Kidney capillary endothelial cell (primary cell): ENCODE measurements around the gene KCNH6.

Experiments
- DNase-seq: peaks from one replicate; pipeline ENCODE4 v3.0.0-alpha.2; 2018; ENCODE audit warnings: low spot score

The KCNH6 gene, protein sequence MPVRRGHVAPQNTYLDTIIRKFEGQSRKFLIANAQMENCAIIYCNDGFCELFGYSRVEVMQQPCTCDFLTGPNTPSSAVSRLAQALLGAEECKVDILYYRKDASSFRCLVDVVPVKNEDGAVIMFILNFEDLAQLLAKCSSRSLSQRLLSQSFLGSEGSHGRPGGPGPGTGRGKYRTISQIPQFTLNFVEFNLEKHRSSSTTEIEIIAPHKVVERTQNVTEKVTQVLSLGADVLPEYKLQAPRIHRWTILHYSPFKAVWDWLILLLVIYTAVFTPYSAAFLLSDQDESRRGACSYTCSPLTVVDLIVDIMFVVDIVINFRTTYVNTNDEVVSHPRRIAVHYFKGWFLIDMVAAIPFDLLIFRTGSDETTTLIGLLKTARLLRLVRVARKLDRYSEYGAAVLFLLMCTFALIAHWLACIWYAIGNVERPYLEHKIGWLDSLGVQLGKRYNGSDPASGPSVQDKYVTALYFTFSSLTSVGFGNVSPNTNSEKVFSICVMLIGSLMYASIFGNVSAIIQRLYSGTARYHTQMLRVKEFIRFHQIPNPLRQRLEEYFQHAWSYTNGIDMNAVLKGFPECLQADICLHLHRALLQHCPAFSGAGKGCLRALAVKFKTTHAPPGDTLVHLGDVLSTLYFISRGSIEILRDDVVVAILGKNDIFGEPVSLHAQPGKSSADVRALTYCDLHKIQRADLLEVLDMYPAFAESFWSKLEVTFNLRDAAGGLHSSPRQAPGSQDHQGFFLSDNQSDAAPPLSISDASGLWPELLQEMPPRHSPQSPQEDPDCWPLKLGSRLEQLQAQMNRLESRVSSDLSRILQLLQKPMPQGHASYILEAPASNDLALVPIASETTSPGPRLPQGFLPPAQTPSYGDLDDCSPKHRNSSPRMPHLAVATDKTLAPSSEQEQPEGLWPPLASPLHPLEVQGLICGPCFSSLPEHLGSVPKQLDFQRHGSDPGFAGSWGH

DNA sequence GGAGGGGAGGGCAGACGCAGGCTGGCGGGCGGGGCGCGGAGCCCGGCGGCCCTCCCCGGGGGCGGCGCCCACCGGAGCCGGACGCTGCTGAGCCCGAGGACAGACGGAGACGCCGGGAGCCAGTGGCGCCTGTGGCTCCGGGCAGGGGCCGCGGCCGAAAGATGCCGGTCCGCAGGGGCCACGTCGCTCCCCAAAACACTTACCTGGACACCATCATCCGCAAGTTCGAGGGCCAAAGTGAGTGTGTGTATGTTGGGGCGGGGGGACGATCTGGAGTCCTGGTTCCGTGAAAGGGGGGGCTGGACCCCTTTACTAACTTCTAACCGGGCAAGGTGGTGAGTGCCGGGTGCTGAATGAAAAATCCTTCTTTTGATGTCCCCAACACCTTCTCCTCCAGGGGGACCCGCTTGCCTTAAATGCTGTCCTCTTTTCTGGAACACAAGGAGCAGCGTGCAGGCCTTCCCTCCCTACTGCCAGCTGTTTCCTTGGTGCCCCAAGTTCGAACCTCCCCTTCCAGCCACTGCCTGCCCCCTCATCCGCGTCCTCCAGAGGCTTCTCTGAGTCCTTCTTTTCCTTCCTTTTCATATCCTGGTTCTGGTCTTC is at the start of gene KCNH6:
TSS of gene KCNH6 (plus strand) at position 106 of the 603 bp plus-strand sequence. CDS start at position 162, 56 bp downstream.
- no peak for DNase-seq

DNA sequence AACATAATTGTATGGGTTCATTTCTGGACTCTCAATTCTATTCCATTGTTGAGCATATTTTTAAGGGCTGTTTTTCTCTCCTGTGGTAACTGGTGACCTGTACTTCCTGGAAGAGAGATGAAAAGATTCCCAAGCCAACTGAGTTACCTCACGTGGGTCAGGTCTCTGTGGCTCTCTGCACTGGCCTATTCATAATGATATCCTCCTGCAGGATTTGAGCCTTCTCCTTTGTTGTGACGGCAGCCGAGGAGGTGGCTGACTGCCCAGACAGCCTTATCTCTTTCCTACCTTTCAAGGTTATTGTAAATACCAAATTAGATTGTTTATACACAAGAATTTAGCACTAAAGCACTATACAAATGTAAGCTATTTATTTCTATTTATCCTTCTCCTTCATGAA is 49.0 kb upstream of the KCNH6 start:
- DNase-seq, result peak; percentile 79

DNA sequence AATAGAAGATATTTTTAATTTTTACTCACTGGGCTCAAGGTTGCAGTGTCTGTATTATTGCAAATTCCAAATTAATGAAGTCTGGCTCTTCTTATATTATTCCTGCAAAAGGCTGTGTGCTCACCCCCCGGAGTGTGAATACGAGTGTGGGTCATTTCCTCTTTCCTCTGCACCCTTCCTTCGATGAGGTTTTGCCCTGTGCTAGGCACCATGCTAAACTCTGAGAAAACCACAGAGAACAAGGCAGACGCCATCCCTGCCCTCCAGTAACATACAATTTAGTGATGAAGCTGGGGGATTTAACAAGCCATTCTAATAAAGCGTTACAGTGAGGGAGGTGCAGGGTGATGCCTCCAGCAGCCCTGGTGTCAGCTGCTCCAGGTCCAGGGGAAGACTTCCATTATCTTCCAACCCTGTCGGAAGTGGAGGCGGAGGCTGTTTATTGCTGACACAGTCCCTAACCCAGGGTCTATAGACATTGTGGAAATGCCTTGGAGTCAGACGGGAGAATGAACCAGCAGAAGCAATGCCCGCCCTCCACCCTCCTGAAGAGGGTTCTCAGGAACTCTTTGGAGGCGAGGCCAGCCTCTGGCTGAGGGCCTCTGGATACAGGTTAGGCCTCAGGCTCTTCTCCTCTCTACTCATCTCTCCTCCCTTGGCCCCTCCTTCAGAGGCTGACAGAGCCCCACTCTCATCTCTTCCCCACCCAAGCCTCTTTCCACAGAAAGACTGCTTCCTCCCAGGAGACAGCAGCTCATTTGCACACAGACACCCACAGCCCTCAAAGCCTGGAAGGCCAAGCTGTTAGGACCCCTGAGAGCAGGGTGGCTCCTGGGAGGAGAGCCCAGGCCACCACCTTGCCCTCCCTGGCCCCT is 48.3 kb upstream of the KCNH6 start:
- DNase-seq, result peak; percentile 70

DNA sequence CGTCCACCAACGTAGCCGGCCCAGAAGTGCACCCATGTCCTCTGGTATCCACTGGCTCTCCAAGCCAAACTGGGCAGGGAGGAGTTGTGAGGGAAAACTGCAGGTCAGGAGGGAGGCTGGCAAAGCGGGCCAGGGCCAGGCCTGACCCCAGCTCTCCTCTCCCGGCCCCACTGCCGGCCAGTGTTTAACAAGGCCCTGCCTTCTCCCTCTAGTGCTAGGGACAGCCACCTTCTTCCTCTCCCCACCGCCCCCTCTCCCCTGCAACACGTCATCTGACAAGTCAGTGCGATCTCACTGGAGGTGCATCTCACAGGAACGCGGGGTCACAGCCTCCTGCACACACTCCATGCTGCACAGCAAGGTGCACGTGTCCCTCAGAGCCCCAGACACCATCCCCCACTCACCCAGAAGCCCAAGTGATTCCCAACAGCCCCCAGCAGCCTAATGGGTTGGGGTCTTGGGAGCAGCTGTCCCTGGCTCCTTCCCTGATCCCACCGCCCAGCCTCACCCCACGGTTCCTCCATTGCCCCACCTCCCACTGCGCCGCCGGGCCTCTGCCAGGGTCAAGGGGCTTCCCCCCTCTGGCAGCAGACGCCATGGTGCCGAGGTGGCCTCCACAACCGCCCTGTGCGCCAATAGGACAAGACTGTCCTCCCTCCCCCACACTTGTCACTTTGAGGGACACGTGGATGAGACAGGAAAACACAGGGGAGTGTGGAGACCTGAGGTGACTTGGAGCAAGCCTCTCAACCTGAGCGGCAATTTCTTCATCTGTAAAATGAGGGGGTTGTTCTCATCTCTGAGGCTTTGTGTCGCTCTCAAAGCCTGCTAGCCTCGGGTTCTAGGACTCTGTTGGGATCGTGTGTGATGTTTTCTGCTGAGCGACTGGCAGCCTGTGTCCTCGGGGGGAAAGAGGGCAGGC is 47.4 kb upstream of the KCNH6 start:
- no peak for DNase-seq

DNA sequence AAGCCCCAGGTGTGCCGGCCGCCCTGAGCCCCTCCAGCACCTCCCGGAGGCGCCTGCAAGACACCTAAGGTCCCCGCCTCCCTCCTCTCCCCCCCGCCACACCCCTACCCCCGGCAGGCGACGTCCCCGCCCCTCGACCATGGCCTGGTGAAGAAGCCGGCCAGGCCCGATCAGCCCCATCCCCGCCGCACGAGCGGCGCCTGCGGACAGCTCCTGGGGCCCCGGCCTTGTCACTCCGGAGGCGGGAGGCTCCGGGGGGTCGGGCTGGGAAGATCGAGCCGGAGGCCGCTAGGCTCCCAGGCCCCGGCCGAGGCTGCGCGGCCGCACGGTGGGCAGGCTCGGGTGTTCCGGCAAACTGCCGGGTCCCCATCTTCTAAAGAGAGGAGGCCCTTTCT is 46.7 kb upstream of the KCNH6 start:
- DNase-seq, result no peak

DNA sequence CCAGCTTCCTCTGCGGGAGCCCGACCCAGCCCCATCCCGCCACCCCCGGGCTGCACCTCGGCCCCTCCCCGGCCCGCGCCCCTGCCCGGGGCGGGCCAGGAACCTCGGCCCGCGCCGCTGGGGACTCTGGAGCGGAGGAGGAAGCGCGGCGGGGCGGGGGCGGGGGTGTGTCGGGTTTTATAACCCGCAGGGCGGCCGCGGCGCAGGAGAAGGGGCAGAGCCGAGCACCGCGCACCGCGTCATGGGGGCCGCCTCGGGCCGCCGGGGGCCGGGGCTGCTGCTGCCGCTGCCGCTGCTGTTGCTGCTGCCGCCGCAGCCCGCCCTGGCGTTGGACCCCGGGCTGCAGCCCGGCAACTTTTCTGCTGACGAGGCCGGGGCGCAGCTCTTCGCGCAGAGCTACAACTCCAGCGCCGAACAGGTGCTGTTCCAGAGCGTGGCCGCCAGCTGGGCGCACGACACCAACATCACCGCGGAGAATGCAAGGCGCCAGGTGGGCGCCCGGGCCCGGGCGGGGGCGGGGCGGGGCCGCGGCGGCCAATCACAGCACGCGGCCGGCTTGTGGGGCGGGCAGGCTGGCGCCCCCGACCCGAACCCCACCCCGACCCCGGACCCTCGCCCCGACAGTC is 46.2 kb upstream of the KCNH6 start, which contains the start of gene ACE:
TSS of gene ACE (plus strand) at position 208 of the 626 bp plus-strand sequence. CDS start at position 242, 34 bp downstream.
- peak; percentile 52 for DNase-seq

DNA sequence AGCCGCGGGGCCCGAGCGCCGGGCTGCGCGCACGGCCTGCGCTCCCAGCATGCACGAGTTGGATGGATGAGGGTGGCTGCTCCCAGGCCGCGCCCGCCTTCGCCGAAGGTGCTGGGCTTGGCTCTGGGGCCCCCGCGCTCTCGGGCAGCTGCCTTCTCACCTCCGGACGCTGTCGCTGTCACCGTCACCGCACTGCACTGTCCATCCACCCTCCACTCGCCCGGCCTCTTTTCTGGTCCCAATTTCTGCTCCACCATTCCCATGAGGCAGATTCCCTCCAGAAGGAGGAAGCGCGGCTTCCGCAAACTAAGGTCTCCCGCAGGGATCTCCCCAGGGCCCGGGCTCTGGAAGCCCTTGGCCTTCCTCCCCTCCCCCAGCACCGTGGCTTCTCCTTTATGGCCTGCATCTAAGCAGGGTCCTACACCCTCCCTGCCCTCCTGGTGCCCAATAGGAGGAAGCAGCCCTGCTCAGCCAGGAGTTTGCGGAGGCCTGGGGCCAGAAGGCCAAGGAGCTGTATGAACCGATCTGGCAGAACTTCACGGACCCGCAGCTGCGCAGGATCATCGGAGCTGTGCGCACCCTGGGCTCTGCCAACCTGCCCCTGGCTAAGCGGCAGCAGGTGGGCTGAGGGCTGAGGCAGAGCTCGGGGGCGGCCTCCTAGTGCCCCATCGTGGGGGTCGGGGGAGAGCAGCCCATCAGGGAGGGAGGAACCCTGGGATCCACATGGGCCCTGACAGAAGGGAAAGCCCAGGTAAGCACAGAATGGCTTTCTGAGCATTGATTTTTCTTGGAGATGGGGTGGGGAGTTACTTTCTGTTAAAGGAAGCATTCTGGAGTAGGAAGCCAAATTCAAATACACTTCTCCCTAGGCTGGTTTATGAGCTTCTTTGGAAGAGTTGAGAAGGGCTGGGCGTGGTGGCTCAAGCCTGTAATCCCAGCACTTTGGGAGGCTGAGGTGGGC is 45.4 kb upstream of the KCNH6 start:
- peak; percentile 32 for DNase-seq

DNA sequence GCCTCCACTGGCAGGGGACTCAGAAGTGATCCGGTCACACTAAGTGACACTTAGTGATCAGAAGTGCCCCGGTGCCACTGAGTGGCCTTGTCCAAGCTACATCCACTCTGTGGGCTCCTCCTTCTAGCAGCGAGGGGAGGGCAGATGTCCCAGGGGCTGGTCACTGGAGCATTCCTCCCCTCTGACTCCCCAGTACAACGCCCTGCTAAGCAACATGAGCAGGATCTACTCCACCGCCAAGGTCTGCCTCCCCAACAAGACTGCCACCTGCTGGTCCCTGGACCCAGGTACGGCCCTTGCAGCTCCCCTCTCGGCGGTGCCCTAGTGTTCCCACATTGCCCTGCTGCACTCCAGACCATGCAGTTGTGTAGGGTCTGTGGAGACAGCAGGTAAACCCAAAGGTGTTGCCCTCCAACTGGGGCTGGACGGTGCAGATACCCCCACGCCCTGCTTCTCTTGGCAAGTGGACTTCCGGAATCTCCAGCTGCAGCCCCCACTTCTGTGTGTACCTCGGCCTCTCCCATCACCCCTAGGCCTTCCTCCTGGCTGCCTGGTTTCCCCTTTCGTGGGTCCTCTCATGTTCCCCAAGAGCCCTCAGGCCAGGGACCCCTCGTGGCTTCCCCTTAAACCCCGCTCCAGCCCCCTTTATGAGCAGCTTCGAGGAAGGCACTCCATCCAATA is 44.2 kb upstream of the KCNH6 start:
- peak; percentile 91 for DNase-seq

DNA sequence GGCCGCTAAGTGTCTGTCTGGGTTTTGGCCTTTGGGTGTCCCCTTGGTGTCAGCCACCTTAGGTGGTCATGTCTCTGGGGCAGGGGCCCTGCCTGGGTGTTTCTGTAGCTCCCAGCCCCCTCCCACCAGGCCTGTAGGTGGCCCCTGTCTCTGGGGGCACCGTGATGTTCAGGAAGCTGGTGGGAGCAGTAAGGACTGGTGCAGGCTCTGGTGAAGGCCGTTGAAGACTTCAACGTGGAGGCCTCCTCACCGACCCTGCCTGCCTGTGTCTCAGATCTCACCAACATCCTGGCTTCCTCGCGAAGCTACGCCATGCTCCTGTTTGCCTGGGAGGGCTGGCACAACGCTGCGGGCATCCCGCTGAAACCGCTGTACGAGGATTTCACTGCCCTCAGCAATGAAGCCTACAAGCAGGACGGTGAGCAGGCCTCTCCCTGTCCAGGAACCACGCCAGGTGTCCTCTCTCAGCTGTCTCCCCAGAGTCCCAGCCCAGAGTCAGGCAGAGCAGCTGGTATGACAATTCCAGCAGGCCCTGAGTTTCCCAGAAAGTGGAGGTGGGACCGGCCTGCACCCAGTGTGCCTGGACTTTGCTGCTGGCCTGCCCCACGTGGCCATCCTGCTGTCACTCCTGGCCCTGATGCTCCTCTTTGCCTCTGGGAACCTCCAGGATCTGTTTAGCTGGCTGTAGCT is 43.5 kb upstream of the KCNH6 start:
- no peak for DNase-seq

DNA sequence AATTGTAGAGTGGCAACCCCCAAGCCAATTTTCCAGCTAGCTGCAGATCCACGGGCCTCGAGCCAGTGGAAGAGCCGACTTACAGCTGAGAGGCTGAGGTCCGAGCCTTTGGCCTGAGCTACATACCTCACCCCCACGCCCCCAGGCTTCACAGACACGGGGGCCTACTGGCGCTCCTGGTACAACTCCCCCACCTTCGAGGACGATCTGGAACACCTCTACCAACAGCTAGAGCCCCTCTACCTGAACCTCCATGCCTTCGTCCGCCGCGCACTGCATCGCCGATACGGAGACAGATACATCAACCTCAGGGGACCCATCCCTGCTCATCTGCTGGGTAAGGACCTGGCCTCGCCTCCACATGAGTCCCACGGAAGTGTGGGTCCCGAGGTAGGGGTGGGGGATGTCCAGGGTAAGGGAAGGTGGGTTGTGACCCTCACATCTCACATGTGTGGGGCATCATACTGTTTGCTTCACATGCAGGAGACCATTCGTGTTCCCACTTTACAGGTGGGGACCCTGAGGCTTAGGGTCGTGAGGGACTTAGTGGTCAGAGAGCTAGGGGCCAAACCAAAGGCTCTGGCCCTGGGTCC is 42.9 kb upstream of the KCNH6 start:
- DNase-seq, result no peak

DNA sequence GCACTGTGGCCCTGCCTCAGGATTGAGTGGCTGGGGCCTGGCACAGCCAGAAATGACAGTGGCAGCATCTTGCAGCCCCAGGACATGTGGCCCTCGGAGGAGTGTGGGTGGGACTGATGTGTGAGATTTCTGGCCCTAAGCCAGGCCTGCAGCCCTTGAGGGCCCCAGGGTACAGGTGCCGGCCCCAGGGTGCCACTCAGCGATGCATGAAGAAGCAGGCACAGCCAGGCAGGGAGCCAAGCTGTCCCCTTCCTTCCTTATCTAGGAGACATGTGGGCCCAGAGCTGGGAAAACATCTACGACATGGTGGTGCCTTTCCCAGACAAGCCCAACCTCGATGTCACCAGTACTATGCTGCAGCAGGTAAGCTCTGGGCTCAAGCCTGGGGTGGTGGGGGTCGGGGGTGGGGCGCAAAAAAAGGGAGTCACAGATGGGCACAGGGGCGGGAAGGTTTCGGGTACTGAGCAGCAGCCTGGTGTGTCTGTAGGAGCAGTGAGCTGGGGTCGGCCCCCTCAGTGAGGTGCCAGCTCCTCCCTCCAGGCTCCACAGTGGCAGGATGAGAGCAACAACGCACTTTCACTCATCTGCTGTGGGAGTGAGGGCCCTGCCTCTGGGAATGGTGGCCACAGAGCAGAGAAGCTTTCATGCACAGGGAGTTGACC is 42.2 kb upstream of the KCNH6 start:
- DNase-seq, result no peak

DNA sequence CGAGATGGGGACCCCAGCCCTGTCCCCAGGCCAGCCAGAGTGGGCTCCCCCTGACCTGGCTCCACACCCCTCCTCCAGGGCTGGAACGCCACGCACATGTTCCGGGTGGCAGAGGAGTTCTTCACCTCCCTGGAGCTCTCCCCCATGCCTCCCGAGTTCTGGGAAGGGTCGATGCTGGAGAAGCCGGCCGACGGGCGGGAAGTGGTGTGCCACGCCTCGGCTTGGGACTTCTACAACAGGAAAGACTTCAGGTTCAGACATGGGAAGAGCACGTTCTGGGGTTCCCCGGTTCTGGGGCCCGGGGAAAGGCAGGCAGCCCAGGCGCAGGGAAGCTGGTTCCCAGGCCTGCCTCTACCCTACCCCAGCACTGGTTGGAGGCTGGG is 41.7 kb upstream of the KCNH6 start:
- DNase-seq, result no peak

DNA sequence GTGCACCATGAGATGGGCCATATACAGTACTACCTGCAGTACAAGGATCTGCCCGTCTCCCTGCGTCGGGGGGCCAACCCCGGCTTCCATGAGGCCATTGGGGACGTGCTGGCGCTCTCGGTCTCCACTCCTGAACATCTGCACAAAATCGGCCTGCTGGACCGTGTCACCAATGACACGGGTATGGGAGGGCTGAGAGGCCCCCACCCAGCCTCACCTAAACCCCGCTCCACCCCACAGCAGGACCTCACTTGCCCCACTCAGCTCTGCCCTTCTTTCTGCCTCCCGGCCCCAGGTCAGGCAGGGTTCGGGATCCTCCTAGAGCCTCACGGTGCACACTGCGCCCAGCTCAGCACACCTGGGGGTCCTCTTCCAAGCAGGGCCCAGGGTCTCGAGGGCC is 40.6 kb upstream of the KCNH6 start:
- DNase-seq, result no peak

DNA sequence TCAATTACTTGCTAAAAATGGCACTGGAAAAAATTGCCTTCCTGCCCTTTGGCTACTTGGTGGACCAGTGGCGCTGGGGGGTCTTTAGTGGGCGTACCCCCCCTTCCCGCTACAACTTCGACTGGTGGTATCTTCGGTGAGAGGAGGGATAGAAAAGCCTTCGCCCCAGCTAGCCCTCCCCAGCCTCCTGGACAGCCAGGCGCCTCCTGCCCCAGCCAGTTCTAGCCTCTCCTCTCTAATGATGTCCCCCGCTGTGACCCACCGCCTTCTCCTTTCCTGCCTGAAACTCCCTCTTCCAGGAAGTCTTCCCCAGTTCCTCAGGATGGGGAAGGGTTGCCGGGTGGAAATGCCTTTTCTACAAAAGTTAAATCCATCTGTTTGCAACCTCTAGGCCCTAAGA is 40.1 kb upstream of the KCNH6 start:
- DNase-seq, result no peak

DNA sequence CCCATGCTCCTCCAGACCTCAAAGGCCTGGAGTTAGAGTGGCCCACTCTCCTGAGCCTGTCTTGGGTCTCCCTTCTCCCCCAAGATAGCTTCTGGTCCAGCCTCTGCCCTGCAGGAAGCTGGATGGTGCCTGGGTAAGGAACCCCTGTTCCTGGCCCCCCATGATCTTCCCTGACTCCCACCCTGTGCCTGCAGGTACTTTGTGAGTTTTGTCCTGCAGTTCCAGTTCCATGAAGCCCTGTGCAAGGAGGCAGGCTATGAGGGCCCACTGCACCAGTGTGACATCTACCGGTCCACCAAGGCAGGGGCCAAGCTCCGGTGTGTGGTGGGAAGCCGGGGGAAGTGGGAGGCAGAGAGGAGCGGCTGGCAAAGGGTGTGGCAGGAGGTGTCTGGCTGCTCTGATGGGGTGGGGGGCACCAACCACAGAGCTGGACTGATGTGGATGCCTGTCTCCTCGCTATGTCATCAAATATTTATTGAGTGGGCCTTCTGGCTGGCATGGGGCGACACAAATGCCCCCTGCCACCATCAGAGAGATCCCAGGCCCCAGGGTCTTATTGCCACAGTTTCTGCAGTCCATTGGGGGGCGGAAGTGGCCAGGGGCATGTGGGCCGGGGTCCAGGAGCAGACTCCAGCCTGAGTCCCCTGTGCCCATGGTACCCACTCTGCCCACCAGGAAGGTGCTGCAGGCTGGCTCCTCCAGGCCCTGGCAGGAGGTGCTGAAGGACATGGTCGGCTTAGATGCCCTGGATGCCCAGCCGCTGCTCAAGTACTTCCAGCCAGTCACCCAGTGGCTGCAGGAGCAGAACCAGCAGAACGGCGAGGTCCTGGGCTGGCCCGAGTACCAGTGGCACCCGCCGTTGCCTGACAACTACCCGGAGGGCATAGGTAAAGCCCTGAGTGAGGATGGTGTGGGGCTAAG is 39.2 kb upstream of the KCNH6 start:
- DNase-seq, result no peak
